Measurements from ENCODE around the gene CMTM7. TPM values are rescaled to one million over a fixed set of nuclear protein-coding genes. Genes with fewer than 3 reads are reported as not detected.
"Not testable (repeated sequence)": the region's sequence is repeated elsewhere in the genome, so short reads cannot be mapped to it uniquely, and the experiment has no call there.

Gene CMTM7
- total RNA-seq, 1 donor from 2014 or later = 11.0 TPM

DNA sequence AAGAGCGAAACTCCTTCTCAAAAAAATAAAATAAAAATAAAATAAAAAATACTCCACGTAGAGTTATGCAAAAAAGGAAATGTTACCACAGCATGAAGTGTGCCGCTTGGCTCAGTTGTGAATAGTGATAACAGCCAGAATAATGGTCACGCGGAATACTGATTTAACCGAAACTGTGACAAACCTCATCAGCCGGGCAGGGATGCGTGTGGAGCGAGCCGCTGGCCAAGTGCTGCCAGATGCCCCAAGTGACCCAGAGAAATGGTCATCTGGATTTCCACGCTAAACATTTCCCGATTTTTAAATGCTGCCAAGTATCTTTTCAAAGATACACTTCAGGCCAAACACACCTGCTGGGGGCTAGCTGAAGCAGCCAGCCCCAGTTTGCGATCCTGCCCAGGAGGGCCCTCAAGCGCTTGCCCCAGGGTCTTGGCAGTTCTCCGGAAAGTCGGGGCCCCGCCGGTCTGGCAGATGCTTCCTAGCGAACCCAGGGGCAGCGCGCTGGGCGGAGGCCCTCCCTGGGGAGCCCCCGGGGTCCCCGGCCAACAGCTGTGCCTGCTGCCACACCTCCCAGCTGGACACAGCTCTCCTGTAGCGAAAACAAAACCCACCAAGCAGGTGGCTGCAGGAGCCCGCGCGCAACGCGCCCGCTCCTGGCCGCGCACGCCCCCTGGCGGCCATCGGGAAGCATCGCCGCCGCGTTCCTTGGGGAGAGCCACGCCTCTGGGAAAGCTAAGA lies 75.8 kb downstream of the CMTM7 start:
- Histone ChIP-seq H3K9me3 (no peaks in the 10 kb centered on the region), H3K27me3 (no peaks in the 10 kb centered on the region), H3K4me1 (peaks cover 5% of the 10 kb centered on the region), H3K4me3 (peak overlapping the region; percentile 26 to 44), H3K36me3 (no peaks in the 10 kb centered on the region), H3K27ac (no peak overlapping the region)
- intact Hi-C loops (cut with DNase I) = loop anchor here (10.0 kb wide), 1 partner anchor 73 kb away; the partner anchor contains the start of gene CMTM7
- TF ChIP-seq POLR2A (IDR thresholded peaks at IDR 0.05) (no peak), POLR2AphosphoS5 (IDR thresholded peaks at IDR 0.05; ENCODE audit: insufficient read depth in 1 of 2, low read depth in 1 of 2) (peak in 1 of 2 donors; percentile 42)
- TF ChIP-seq, protein P1, sequence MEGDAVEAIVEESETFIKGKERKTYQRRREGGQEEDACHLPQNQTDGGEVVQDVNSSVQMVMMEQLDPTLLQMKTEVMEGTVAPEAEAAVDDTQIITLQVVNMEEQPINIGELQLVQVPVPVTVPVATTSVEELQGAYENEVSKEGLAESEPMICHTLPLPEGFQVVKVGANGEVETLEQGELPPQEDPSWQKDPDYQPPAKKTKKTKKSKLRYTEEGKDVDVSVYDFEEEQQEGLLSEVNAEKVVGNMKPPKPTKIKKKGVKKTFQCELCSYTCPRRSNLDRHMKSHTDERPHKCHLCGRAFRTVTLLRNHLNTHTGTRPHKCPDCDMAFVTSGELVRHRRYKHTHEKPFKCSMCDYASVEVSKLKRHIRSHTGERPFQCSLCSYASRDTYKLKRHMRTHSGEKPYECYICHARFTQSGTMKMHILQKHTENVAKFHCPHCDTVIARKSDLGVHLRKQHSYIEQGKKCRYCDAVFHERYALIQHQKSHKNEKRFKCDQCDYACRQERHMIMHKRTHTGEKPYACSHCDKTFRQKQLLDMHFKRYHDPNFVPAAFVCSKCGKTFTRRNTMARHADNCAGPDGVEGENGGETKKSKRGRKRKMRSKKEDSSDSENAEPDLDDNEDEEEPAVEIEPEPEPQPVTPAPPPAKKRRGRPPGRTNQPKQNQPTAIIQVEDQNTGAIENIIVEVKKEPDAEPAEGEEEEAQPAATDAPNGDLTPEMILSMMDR (IDR thresholded peaks at IDR 0.05) = peak; percentile 82 to 100 (median 90)
- DNase-seq (ENCODE audit: extremely low spot score in 2 of 2) = no peak

DNA sequence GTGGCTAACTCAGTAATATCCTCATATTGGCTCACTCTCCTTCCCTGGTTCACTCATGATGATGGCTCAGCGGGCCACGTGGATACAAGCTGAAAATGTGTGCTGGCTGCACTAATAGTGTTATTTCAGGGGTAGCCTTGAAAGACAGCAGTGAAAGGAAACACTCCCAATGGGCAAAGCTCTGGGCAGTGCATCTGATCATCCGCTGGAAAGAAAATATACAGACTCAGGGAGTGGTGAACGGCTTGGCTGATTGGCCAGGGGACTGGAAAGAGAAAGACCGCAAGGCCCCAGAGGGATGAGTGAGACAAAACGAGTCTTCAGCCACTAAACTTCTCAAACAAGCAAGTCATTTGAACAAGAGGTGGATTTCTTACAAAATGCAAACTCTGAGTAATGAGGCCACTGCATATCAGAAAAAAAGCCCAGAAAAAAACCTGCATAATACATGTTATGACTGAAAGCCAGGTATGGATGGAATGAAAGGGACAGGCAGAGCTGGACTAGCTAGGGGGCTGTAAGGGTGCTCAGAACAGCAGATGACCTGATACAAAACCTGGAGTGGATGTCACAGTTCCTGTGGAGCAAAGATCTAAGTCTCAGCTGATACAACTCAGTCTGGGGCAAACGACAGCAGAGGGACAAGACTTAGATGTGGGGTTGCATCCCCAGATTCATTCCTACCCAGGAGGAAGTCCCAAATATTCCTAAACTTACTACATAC lies 77.7 kb downstream of the CMTM7 start:
- H3K27ac ChIP-seq = no peak overlapping the region
- no peaks in the 10 kb centered on the region for H3K9me3 ChIP-seq
- intact Hi-C loops (cut with DNase I) = loop anchor here (10.0 kb wide), 1 partner anchor 75 kb away; the partner anchor contains the start of gene CMTM7

DNA sequence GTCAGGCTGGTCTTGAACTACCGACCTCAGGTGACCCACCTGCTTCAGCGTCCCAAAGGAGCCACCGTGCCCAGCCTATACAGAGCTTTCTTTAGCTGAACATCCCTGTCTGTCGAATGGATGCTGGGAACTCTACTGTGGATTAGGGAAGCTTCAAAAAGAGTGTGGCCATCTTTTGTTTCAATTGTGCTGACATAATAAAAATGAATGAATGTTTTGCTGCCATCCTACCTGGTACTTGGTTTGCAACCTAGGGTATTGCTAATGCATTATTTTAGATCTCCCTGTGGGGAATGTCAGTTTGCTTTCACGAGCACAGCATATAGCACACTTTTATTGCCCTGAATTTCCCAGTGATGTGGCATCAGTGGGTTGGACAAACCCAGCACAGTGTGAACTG lies 78.7 kb downstream of the CMTM7 start:
- H3K9me3 ChIP-seq = no peaks in the 10 kb centered on the region
- no peak for DNase-seq (ENCODE audit: extremely low spot score in 2 of 2)
- H3K4me3 ChIP-seq = no peak overlapping the region
- intact Hi-C loops (cut with DNase I) = no loop called here
- no peak for TF ChIP-seq POLR2A (IDR thresholded peaks at IDR 0.05)
- TF ChIP-seq, protein P1 (IDR thresholded peaks at IDR 0.05) = no peak
- TF ChIP-seq POLR2AphosphoS5 (IDR thresholded peaks at IDR 0.05; ENCODE audit: insufficient read depth in 1 of 2, low read depth in 1 of 2) = no peak
- no peak overlapping the region for H3K27ac ChIP-seq
- peaks cover 5% of the 10 kb centered on the region for H3K4me1 ChIP-seq
- H3K36me3 ChIP-seq = no peaks in the 10 kb centered on the region
- no peaks in the 10 kb centered on the region for H3K27me3 ChIP-seq

More for the DNA sequence above, 77.7 kb downstream of the CMTM7 start:
- H3K27me3 ChIP-seq = no peaks in the 10 kb centered on the region
- no peak for TF ChIP-seq POLR2A (IDR thresholded peaks at IDR 0.05)
- TF ChIP-seq POLR2AphosphoS5 (IDR thresholded peaks at IDR 0.05; ENCODE audit: insufficient read depth in 1 of 2, low read depth in 1 of 2) = no peak
- TF ChIP-seq, protein P1 (IDR thresholded peaks at IDR 0.05) = no peak
- no peak overlapping the region for H3K4me3 ChIP-seq
- H3K4me1 ChIP-seq = peaks cover 5% of the 10 kb centered on the region
- no peak for DNase-seq (ENCODE audit: extremely low spot score in 2 of 2)
- H3K36me3 ChIP-seq = no peaks in the 10 kb centered on the region

DNA sequence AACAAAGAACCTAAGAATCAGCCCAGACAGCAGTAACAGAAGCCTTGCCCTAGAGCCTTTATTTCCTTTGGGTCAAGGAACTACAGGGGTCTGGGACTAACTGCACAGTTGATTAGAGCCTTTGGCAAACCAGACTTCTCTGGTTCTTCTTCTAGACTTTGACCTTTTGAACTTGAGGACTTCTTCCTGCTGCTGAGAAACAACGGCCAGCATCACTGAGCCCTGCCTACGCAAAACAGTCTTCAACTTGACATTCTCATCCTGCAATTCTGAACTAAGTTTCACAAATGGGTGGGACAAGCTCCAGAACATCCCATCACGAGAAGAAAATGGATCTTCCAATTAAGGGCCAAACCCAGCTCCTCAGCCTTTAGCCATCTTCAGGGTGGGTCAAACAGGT lies 79.6 kb downstream of the CMTM7 start:
- DNase-seq (ENCODE audit: extremely low spot score in 2 of 2) = no peak
- Histone ChIP-seq H3K27me3 (no peaks in the 10 kb centered on the region), H3K36me3 (no peaks in the 10 kb centered on the region), H3K4me3 (no peak overlapping the region), H3K4me1 (peaks cover 5% of the 10 kb centered on the region), H3K27ac (no peak overlapping the region), H3K9me3 (no peaks in the 10 kb centered on the region)
- TF ChIP-seq POLR2AphosphoS5 (IDR thresholded peaks at IDR 0.05; ENCODE audit: insufficient read depth in 1 of 2, low read depth in 1 of 2) = no peak
- TF ChIP-seq, protein P1 (IDR thresholded peaks at IDR 0.05) = no peak
- intact Hi-C loops (cut with DNase I) = no loop called here

DNA sequence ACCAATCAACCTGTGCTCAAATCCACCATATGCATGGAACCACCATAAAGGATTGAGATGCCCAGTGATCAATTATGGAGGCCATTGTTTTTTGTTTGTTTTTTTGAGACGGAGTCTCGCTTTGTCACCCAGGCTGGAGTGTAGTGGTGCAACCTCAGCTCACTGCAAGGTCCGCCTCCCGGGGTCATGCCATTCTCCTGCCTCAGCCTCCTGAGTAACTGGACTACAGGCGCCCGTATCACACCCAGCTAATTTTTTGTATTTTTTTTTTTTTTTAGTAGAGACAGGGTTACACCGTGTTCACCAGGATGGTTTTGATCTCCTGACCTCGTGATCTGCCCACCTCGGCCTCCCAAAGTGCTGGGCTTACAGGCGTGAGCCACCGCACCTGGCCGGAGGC lies 80.5 kb downstream of the CMTM7 start:
- DNase-seq (ENCODE audit: extremely low spot score in 2 of 2); H3K36me3 ChIP-seq; H3K9me3 ChIP-seq; H3K27ac ChIP-seq; intact Hi-C loops (cut with DNase I); H3K4me1 ChIP-seq; H3K27me3 ChIP-seq; H3K4me3 ChIP-seq: not testable (repeated sequence)
